HG02678 (cell line): Measurements from ENCODE around the gene ZNF784.

Experiments used
- ATAC-seq: cut with Tn5 transposase; IDR thresholded peaks from one replicate; pipeline ENCODE4 v1.9.1; 2021; ENCODE audit warnings: mild to moderate bottlenecking, moderate library complexity; ENCODE audit not compliant: unreplicated experiment

Gene ZNF784

GRCh38 chr19:55624109-55625003 is at the start of gene ZNF784:
Gene ZNF784 (minus strand): TSS chr19:55624566. CDS start chr19:55624561, 5 bp downstream.
- peak; percentile 69 for ATAC-seq

- ATAC-seq: no peak
These were observed 49.5 kb upstream of the ZNF784 start for GRCh38 chr19:55673889-55674288.

DNA sequence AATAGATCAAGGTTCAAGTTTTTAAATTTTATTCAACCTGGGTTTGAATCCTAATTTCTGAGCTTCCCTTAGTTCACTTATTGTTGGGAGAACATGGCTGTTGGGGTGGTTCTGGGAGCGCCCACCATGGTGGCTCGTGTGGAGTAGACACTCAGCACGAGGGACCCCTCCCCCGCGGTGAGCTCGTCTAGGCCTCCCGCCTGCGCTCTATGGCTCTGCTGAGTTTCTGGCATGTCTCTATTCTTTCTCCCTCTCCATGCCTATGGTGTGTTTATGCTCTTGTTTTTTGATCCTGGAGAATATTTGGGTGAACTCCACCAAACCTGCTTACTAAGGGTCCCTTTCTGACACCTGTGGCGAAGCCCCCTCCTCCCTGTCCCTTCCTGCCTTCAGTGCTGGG is 49.1 kb upstream of the ZNF784 start:
- no peak for ATAC-seq

DNA sequence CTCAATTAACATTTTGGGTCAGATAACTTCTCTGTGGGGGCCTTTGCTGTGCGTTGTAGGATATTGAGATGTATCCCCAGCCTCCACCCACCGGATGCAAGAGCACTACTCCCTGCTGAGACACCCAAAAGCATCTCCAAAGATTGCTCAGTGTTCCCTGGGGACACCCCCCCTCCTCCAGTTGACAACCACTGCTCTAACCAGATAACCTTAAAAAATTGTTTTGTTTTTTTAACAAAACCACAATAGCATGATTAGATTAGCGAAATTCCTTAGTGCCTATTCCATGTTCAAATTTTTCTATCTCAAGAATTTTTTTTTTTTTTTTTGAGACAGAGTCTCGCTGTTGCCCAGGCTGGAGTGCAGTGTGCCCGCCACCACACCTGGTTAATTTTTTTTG is 48.1 kb upstream of the ZNF784 start:
- ATAC-seq: no peak

DNA sequence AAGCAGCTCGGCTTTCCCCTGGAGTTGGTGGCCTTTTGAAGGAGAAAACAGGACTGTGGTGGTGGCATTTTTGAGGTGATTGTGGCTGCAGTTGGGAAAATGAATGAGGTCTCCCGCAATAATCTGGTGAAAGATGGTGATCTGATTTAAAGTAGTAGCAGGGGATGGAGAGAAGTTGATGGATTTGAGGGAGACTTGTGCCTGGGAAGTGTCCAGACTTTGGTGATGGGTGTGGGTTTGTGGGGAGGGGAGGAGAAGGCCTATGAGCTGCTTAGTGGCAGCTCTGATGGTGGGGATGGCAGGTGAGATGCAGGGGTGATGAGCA is 46.6 kb upstream of the ZNF784 start:
- no peak for ATAC-seq

DNA sequence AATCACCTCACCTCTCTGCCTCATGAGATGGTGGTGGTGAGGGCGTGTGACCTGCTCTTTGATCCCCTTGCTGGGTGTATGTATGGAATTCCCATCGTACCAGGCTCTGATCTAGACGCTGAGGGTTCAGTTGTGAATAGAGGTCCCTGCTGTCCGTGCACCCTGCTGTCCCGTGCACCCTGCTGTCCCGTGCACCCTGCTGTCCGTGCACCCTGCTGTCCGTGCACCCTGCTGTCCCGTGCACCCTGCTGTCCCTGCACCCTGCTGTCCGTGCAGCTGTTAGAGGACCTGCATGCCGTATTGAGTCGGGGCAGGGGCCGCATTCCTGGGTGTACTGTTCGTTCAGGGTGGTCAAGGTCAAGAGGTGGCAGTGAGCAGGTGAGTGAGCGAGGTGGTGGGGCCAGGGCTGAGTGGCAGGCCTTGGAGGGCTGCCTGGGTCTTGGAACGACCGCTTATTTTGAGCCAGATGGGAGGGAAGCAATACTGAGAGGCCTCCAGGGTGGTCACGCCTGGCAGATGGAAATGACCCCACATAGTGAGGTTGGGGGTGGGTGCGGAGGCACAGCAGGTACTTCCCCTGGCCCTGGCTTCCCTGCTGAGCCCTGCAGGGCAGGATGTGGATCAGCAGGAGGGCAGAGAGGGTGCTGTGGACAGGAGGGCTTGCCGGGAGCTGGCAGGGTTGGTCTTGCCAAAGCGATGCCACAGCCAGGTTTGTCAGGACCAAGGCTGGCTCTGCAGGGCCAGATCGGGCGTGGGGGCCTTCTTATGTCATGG is 46.1 kb upstream of the ZNF784 start:
- ATAC-seq: no peak

GRCh38 chr19:55669418-55670279 is 45.3 kb upstream of the ZNF784 start:
- ATAC-seq: no peak

DNA sequence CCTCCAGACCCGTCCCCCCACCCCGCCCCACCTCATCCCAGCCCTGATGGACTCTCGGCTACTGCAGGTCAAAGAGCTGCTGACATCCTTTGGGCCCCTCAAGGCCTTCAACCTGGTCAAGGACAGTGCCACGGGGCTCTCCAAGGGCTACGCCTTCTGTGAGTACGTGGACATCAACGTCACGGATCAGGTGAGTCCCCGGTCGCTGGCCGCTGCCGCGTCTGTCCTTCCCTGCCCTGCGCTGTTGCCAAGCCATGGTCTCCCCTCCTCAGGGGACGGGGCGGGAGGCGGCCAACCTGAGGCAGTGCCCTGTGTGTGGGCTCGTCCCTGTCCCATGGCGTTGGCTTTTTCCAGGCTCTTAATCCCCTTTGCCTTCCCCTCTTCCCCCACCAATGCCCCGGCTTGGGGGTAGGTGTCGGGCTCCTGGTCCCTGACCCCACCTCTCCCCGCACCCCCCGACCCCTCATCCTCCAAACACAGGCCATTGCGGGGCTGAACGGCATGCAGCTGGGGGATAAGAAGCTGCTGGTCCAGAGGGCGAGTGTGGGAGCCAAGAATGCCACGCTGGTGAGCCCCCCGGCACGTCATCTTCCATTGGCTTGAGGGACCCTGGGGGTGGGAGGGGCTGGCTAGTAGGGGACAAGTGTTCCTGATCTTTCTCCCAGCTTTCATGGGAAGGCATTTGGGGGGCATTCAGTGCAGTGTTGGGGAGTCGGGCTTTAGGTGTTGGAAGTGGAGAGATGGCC is 44.4 kb upstream of the ZNF784 start:
- no peak for ATAC-seq

GRCh38 chr19:55667958-55668357 is 43.6 kb upstream of the ZNF784 start:
- no peak for ATAC-seq

- ATAC-seq: no peak
These were observed 43.1 kb upstream of the ZNF784 start for GRCh38 chr19:55667511-55667910.

GRCh38 chr19:55667006-55667381 is 42.6 kb upstream of the ZNF784 start:
- no peak for ATAC-seq

DNA sequence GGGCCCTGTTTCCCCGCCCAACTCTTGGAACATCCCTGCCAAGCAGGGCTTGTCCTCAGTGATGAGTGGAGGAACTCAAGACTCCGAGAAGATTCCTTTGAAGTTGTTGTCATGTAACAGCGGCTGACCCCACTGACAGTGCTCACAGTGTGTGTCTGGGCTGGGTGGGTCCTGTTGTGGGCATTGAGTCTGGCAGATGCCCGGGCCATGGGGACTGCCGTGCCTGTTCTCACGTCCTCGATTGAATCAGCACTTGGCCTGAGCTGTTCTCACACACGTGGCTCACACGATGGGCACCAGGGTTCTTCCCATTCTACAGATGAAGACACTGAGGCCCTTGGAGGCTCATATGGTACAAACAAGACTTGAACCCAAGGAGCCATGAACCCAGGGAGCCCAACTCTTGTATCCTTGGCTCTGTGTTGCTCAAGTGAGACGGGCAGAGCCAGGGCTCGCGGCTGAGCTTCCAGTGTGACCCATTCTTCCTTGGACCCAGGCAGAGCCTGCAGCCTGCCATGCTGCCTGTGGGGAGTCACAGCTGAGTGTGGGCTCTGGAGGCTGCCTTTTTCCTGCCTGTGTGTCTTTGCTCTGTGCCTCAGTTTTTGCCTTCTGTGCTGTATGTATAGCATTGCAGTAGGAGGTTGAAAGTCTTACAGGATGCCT is 42.1 kb upstream of the ZNF784 start:
- no peak for ATAC-seq

DNA sequence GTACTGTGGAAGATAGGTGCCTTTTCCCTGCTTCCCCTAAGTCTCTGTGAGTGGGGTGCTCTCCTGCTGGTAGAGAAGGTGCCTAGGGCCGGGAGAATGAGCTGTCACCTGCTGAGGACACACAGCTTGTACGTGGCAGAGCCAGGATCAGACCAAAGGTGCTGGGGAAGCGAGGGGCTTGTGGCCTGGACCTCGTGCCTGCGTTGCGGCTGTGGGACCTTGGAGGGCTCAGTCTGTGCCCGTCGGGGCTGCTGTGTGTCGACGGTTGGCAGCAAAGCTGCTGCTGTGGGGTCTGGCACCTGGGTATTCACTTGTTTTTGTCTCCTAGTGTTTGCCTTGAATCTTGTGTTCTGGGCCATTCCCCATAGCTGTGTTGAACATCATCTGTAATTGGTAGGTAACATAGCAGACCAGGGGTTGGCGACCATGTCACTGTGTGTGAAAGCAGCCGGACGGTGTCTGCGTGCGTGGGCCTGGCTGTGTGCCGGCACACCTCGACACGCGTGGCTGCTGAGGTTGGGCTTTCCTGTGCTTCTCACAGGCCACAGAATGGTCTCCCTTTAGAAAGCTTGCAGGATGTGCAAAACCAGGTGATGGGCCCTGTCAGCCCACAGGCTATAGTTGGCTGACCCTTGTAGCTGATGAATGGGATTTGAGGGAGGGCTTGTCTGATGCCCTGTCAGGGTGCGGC is 39.6 kb upstream of the ZNF784 start:
- ATAC-seq: no peak

DNA sequence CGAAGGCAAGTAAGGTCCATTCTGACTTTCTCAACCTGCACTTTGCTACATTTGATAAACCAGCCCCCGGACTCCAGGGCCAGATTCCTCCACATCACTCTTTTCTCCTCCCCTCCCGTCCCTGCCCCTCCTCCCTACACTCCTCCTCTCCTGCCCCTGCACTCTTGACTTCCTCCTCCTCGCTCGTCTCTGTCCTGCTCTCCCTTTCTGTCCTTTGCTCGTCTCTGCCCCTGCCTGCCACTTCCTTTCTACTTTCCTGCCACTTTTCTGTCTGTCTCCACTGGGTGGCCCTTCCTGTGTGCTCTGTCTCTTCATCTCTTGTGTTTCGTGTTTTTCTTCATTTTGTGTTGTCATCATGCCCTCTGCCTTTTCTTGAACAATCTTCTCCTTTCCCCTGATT is 37.5 kb upstream of the ZNF784 start:
- ATAC-seq: no peak

- ATAC-seq: no peak
These were observed 36.6 kb upstream of the ZNF784 start for GRCh38 chr19:55660991-55661390.

DNA sequence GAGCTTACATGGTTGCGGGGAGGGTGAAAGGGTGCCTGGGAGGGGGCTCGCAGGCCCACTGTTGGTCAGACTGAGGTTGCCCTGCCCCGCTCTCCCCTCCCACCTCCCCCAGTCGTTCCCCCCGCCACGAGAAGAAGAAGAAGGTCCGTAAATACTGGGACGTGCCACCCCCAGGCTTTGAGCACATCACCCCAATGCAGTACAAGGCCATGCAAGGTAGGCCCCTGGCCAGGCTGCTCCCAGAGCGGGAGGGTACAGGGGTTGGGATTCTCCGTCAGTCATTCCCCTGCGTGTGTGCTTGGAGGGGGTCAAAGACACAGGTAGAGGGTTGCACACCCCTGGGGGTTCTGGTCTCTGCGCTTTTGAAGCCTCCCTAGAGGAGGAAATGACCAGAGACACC is 36.0 kb upstream of the ZNF784 start:
- ATAC-seq: no peak

DNA sequence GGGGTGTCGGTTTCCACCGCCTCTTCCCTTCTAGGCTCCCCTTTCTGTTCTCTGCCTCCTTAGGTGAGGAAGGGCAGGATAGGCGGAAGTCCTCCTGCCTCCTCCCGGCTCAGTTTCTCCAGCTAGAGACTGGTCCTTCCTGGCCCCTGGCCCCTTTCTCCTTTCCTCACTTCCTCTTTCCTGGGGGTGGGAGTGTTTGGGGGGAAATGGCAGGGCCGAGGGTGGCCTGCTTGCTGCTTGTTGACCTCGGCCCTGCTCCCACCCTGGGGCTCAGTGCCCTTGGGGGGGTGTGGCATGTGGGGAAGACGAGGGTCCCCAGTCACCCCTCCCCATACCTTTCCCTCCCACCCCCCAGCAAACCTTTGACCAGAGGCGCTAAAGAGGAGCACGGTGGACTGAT is 35.5 kb upstream of the ZNF784 start:
- ATAC-seq: no peak

DNA sequence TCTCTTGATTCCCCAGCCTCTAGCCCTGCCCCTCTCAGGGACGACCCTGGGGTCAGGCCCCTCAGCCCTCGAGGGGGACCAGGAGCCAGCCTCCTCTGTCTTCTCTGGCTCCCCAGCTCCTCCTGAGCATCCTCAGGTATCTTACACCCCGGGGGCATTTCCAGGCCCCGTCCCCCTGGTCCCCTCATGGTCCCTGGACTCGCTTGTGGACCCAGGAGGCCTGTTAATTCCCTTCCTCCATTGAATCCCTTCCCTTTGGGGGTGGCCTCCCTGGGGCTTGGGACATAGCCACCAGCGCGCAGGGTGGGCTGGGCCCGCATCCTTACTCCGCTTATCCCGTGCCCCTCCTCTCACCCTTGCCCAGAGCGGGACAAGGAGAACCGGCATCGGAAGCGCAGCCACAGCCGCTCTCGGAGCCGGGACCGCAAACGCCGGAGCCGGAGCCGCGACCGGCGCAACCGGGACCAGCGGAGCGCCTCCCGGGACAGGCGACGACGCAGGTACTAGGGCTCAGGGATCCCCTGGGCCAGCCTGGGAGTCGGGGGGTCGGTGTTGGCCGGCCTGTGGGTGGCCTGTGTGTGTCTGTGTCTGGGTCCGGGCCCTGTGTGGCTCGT is 34.6 kb upstream of the ZNF784 start:
- ATAC-seq: no peak
